ENCODE results near the gene KRT81.

The KRT81 gene

DNA sequence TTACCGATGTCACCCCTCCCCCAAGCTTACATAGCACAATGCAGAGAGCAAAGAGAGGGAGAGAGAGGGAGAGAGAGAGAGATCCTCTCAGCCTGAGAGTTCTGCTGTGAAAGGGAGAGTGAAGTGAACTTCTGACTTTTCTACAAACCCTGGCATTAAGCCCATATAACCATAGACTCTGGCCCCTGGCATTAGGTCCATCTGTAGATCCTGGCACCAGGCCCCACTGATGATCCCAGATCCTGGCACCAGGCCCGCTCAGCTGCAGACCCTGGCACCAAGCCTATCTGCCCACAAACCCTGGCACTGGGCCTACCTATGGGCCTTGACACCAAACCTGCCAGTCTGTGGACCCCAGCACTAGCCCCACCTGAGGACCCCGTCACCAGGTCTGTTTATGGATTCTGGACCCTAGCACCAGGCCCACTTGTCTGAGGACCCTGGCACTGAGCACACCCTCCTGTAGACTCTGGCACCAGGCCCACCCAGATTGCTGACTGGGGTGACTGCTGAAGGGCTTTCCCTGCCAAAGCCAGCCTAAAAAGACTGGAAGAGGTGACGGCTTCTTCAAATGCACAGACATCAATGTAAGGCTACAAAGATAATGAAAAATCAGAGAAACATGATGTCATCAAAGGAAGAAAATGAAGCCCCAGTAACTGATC lies 44.4 kb upstream of the KRT81 start:
- Histone ChIP-seq H3K4me3 (ENCODE audit: severe bottlenecking) (no peak overlapping the region), H3K9me3 (ENCODE audit: severe bottlenecking) (peaks cover 3% of the 10 kb centered on the region), H3K4me1 (ENCODE audit: insufficient read depth, poor library complexity, severe bottlenecking) (peaks cover 7% of the 10 kb centered on the region), H3K27ac (ENCODE audit: poor library complexity, severe bottlenecking) (no peak overlapping the region), H3K27me3 (ENCODE audit: insufficient read depth, poor library complexity, severe bottlenecking) (no peaks in the 10 kb centered on the region), H3K36me3 (ENCODE audit: low read depth) (no peaks in the 10 kb centered on the region)
- no peak for TF ChIP-seq CTCF (IDR thresholded peaks at IDR 0.05; ENCODE audit: poor library complexity, severe bottlenecking)
- ATAC-seq (ENCODE audit: low read depth) (no peak), DNase-seq (ENCODE audit: low spot score) (no peak)

DNA sequence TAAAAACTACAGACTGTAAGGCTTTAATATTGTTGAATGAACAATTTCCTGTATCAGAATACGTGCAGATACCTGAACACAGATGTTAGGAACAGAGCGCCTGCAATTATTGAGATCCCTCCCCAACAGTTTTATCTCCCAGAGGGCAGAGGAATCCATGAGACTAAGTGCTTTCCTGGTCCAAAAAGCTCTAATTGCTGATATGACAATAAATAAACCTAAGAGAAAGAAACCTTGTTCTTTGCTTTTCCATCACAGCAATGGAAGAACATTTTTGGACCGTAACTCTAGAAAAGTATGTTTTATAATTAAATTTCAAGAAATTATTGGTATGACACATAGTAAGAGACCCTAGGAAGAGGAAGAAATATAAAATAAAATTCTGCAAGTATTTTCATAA lies 42.9 kb upstream of the KRT81 start:
- no peak for DNase-seq (ENCODE audit: low spot score)
- Histone ChIP-seq H3K27me3 (ENCODE audit: insufficient read depth, poor library complexity, severe bottlenecking) (no peaks in the 10 kb centered on the region), H3K27ac (ENCODE audit: poor library complexity, severe bottlenecking) (no peak overlapping the region), H3K36me3 (ENCODE audit: low read depth) (no peaks in the 10 kb centered on the region), H3K9me3 (ENCODE audit: severe bottlenecking) (peaks cover 3% of the 10 kb centered on the region), H3K4me1 (ENCODE audit: insufficient read depth, poor library complexity, severe bottlenecking) (peaks cover 7% of the 10 kb centered on the region), H3K4me3 (ENCODE audit: severe bottlenecking) (no peak overlapping the region)
- no peak for ATAC-seq (ENCODE audit: low read depth)
- no peak for TF ChIP-seq CTCF (IDR thresholded peaks at IDR 0.05; ENCODE audit: poor library complexity, severe bottlenecking)

GRCh38 chr12:52333321-52333720 lies 42.0 kb upstream of the KRT81 start:
- no peaks in the 10 kb centered on the region for H3K36me3 ChIP-seq (ENCODE audit: low read depth)
- H3K4me3 ChIP-seq (ENCODE audit: severe bottlenecking) = no peak overlapping the region
- ATAC-seq (ENCODE audit: low read depth) (no peak), DNase-seq (ENCODE audit: low spot score) (no peak)
- peaks cover 3% of the 10 kb centered on the region for H3K9me3 ChIP-seq (ENCODE audit: severe bottlenecking)
- peaks cover 1% of the 10 kb centered on the region for H3K4me1 ChIP-seq (ENCODE audit: insufficient read depth, poor library complexity, severe bottlenecking)
- H3K27me3 ChIP-seq (ENCODE audit: insufficient read depth, poor library complexity, severe bottlenecking) = no peaks in the 10 kb centered on the region
- TF ChIP-seq CTCF (IDR thresholded peaks at IDR 0.05; ENCODE audit: poor library complexity, severe bottlenecking) = no peak
- no peak overlapping the region for H3K27ac ChIP-seq (ENCODE audit: poor library complexity, severe bottlenecking)

DNA sequence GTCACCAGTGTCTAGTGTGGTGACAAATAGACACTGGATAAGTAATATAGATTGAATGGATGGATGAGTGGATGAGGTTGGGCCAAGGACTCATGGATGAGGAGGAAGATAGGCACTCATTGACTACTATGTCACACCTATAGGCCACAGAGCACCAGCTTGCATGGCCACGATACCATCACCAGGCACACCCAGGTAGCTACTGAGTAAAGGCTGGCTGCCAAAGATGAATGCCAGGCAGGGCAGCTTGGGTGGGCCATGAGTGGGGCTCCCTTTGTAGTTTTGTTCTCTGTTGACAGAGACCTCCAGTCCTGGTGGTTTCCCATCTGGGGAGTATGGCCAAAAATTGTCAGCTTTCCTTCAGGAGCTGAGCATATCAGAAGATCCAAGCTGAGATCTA lies 41.0 kb upstream of the KRT81 start:
- H3K9me3 ChIP-seq (ENCODE audit: severe bottlenecking) = peaks cover 3% of the 10 kb centered on the region
- no peak overlapping the region for H3K27ac ChIP-seq (ENCODE audit: poor library complexity, severe bottlenecking)

More for the DNA sequence above, 41.0 kb upstream of the KRT81 start:
- Histone ChIP-seq H3K36me3 (ENCODE audit: low read depth) (no peaks in the 10 kb centered on the region), H3K4me3 (ENCODE audit: severe bottlenecking) (no peak overlapping the region), H3K4me1 (ENCODE audit: insufficient read depth, poor library complexity, severe bottlenecking) (no peaks in the 10 kb centered on the region), H3K27me3 (ENCODE audit: insufficient read depth, poor library complexity, severe bottlenecking) (no peaks in the 10 kb centered on the region)
- DNase-seq (ENCODE audit: low spot score) (no peak), ATAC-seq (ENCODE audit: low read depth) (no peak)
- no peak for TF ChIP-seq CTCF (IDR thresholded peaks at IDR 0.05; ENCODE audit: poor library complexity, severe bottlenecking)

Measured in RWPE2 (cell line).